ENCODE measurements around the gene EXOC6B.

Gene EXOC6B

GRCh38 chr2:72198532-72199241, 627.1 kb downstream of the EXOC6B start:
- no peak for DNase-seq

- DNase-seq = no peak
These were observed 632.1 kb downstream of the EXOC6B start for GRCh38 chr2:72193723-72194122.

GRCh38 chr2:72191441-72191840, 634.4 kb downstream of the EXOC6B start:
- no peak for DNase-seq

DNA sequence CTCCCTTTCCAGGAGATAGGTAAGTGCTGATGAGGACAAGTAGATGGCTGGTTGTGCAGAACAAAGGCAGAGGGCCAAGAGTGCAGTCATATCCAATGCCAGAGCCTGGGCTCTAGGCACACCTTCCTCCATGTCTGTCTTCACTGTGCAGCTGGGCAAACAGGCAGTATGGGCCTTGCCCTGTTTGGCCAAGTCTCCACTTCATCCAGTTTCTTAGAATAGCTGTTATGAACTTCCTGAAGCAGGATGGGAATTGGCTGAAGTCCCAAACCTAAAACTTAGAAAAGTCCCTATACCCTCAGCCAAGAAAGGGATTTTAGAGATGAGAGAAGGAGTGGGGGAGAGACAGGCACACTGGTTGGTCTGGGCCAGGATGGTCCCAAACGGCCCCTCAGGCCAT, 640.6 kb downstream of the EXOC6B start:
- DNase-seq = no peak

- no peak for DNase-seq
These were observed 642.4 kb downstream of the EXOC6B start for GRCh38 chr2:72183466-72183865.

- no peak for DNase-seq
These were observed 642.8 kb downstream of the EXOC6B start for GRCh38 chr2:72183016-72183415.

DNA sequence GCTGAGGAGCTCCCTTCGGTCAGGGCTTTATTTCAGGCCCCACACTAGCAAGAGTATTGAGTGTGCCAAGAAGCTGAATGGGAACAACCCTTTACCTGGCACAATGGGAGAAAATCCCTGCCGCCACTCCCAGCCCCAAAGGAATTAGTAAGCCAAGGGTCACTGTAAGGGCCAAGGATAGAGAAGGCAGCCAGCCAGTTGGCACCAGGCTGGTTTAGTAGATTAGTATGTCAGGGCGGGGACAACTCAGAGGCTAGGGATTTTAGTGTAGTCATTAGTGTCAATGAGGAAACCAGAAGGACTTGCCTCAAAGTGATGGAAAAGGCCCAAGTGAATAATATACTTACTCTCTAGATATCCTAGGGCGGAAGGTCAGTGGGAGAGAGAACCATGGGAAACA, 643.3 kb downstream of the EXOC6B start:
- no peak for DNase-seq

DNA sequence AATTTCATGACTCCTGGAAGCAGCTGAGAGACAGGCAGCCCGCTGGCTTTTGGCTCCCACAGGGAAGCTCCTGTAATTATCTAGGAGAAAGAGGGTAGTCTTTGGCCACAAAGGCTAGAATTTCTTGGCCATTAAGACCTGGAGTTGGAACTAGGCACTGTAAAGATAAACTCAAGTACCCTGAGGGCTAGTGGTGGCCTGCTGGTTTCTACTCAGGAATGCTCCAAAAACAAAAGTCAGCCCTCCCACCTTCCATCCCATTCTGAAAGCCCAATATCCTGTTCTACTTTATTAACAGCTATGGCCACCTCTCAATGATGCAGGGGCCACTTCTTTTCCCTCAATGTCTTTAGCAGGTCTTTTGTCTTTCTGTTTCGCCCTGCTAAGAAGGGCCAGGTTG, 644.2 kb downstream of the EXOC6B start:
- DNase-seq = no peak

DNA sequence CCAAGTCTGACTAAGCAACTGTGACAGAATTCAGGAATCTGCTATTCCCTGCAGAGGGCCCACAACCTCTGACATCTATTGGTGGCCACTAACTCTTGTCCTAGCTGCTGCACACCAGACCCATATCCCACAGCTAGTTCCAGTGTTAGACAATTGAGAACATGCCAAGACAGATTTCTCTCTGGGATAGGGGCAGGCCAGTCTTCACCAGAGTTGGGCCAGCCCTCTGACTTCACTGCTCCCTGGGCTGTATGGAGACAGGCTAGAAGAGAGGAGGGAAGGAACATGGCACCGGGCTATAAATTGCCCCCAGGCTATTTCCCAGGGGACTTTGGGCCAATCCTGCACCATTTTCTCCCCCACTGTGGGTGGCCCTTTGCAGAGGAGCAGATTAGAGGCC, 645.5 kb downstream of the EXOC6B start:
- no peak for DNase-seq

GRCh38 chr2:72178551-72178950, 647.3 kb downstream of the EXOC6B start:
- DNase-seq = no peak

DNA sequence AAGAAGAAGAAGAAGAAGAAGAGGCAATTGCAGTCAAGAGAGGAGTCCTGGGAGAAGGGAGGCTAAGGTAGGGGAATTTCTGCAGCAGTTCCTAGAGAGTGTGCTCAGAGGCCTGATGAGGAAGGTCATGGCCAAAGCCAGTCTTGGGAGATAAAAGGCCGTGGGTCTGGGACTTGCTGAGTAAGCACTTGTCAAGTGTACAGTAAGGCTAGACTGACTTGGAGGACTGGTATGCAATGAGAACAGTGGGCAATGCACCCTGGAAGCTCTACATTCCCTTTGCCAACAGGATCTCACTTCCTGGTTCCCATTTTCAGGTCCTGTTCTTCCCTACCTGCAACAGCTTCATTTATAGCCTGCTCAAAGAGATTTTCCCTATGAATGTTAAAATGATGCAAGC, 649.6 kb downstream of the EXOC6B start:
- no peak for DNase-seq

- DNase-seq = no peak
These were observed 650.2 kb downstream of the EXOC6B start for GRCh38 chr2:72175636-72176035.

- DNase-seq = no peak
These were observed 652.1 kb downstream of the EXOC6B start for GRCh38 chr2:72173640-72174321.

- no peak for DNase-seq
These were observed 653.4 kb downstream of the EXOC6B start for GRCh38 chr2:72172478-72172877.

DNA sequence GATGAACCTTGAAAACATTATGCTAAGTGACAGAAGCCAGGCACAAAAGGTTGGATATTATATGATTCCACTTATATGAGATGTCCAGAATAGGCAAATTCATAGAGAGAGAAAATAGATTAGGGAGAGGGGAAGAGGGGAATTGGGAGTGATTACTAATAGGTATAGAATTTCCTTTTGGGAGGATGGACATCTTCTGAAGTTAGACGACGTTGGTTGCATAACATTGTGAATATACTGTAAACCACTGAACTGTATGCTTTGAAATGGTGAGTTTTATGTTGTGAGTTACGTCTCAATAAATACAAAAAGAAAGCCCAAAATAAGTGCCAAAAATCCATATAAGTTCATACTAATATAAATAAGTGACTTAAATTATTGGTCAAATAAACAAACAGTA, 659.6 kb downstream of the EXOC6B start:
- no peak for DNase-seq

DNA sequence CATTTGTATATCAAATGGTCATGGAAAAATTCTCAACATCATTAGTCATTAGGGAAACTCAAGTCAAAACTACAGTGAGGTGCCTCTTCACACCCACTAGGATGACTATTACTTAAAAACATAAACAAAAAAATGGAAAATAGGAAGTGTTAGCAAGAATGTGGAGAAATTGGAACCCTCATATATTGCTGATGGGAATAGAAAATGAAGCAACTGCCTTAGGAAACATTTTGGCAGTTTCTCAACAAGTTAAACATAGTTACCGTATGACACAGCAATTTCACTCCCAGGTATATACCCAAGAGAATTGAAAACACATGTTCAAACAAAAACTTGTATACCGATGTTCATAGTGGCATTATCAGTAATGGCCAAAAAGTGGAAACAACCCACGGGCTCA, 660.0 kb downstream of the EXOC6B start:
- DNase-seq = no peak

DNA sequence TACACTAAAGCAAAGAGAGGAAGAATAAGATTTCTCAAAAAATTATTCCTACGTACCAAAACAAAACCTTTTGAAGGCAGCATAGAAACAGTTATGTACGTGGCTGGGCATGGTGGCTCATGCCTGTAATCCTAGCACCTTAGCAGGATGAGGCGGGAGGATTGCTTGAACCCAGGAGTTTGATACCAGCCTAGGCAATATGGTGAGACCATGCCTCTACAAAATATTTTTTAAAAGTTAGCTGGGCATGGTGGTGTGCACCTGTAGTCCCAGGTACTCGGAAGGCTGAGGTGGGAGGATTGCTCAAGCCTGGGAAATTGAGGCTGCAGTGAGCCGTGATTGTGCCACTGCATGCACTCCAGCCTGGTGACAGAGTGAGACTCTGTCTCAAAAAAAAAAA, 663.3 kb downstream of the EXOC6B start:
- no peak for DNase-seq

DNA sequence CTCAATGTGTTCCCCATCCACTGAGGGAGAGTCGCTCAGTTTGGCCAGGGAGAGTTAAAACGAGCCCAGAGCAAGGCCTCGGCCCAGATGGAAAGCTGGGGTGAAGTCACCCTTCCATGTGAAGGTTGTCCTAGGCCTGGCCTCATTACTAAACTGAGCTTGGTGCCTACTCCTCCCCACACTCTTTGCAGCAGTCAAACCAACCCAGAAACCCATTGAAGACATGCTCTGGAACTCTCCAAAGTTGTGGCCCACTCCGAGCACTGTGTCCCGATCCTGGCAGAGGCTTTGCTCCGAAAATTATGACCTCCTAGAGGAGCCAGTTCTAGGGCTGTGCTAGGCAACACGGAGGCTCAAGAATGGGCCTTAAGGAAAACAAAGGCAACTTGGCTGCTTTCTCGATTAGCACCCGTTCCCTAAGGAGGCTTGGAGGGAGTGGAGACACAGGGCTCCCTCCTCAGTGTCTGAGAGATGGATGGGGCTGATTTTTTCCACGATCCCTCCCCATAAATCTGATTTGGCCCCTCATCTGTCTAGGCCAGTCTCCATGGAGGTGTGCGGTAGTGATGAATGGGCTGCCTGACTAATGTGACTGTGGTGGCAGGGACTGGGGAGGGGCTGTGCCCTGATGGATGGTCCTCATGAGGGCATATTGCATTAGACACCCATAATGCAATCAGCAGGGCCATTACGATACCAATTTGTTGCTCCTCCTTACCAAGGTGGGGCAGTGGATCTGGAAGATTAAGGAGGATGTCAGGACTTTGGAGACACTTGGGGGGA, 666.4 kb downstream of the EXOC6B start:
- DNase-seq = no peak

- no peak for DNase-seq
These were observed 667.7 kb downstream of the EXOC6B start for GRCh38 chr2:72157871-72158771.

GRCh38 chr2:72156872-72157271, 669.0 kb downstream of the EXOC6B start:
- no peak for DNase-seq

GRCh38 chr2:72155737-72156136, 670.1 kb downstream of the EXOC6B start:
- no peak for DNase-seq

GRCh38 chr2:72155151-72155550, 670.7 kb downstream of the EXOC6B start:
- DNase-seq = no peak

Measured in activated CD4-positive, alpha-beta T cell treated with anti-CD3 and anti-CD28 coated beads, Interleukin-2, amount 50 U/mL, for 4 hours (primary cell).